Skin epidermis (tissue), 12 donors: Measurements from ENCODE around the gene KCNAB2.
"Not testable (repeated sequence)": the region's sequence is repeated elsewhere in the genome, so short reads cannot be mapped to it uniquely, and the experiment has no call there.

Source experiments
- H3K27ac ChIP-seq, 21 experiments: fragments of 200-600 bp; sonication (generic) in 11 of 21; one replicate each; pipeline ENCODE4 v1.5.0; 2020; ENCODE audit warnings: mild to moderate bottlenecking in 3 of 21, inconsistent platforms in 2 of 21, moderate library complexity in 2 of 21
- H3K4me3 ChIP-seq, 7 experiments: fragments of 200-600 bp; sonication (generic) in 2 of 7; one replicate each; pipeline ENCODE4 v1.5.0; 2020; ENCODE audit warnings: inconsistent platforms in 2 of 7, mild to moderate bottlenecking in 2 of 7, moderate library complexity in 1 of 7

KCNAB2 gene

GRCh38 chr1:6073480-6074053 is 27.9 kb downstream of the KCNAB2 start:
- no peak overlapping the region for H3K27ac ChIP-seq
- H3K4me3 ChIP-seq: no peak overlapping the region

GRCh38 chr1:6074192-6074901 is 28.7 kb downstream of the KCNAB2 start:
- H3K4me3 ChIP-seq: no peak overlapping the region
- H3K27ac ChIP-seq: no peak overlapping the region

- Histone ChIP-seq H3K4me3 (no peak overlapping the region), H3K27ac (no peak overlapping the region)
Measured at GRCh38 chr1:6075748-6076147, 30.1 kb downstream of the KCNAB2 start.

GRCh38 chr1:6077061-6077460 is 31.4 kb downstream of the KCNAB2 start:
- H3K4me3 ChIP-seq, H3K27ac ChIP-seq: not testable (repeated sequence)

- Histone ChIP-seq H3K4me3 (no peak overlapping the region), H3K27ac (no peak overlapping the region)
Measured at GRCh38 chr1:6077506-6077905, 31.8 kb downstream of the KCNAB2 start.

- no peak overlapping the region for H3K27ac ChIP-seq
- no peak overlapping the region for H3K4me3 ChIP-seq
Measured at GRCh38 chr1:6077919-6078318, 32.2 kb downstream of the KCNAB2 start.

- no peak overlapping the region for H3K4me3 ChIP-seq
- no peak overlapping the region for H3K27ac ChIP-seq
Measured at GRCh38 chr1:6080469-6080868, 34.8 kb downstream of the KCNAB2 start.

- Histone ChIP-seq H3K4me3 (no peak overlapping the region), H3K27ac (no peak overlapping the region)
Measured at GRCh38 chr1:6081901-6082300, 36.2 kb downstream of the KCNAB2 start.

GRCh38 chr1:6082430-6082971 is 36.8 kb downstream of the KCNAB2 start:
- Histone ChIP-seq H3K4me3 (no peak overlapping the region), H3K27ac (peak overlapping the region in 3 of 21 experiments; percentile 9 to 58 (median 39))

- Histone ChIP-seq H3K27ac (peak overlapping the region in 7 of 21 experiments; percentile 9 to 58 (median 32)), H3K4me3 (no peak overlapping the region)
Measured at GRCh38 chr1:6083385-6083784, 37.7 kb downstream of the KCNAB2 start.

GRCh38 chr1:6083801-6084446 is 38.2 kb downstream of the KCNAB2 start:
- Histone ChIP-seq H3K4me3 (no peak overlapping the region), H3K27ac (peak overlapping the region in 6 of 21 experiments; percentile 15 to 58 (median 37))

- Histone ChIP-seq H3K27ac (peak overlapping the region in 1 of 21 experiments; percentile 15), H3K4me3 (no peak overlapping the region)
Measured at GRCh38 chr1:6084781-6085495, 39.2 kb downstream of the KCNAB2 start.

- no peak overlapping the region for H3K27ac ChIP-seq
Measured at GRCh38 chr1:6085666-6086065, 40.0 kb downstream of the KCNAB2 start.

GRCh38 chr1:6086358-6086757 is 40.7 kb downstream of the KCNAB2 start:
- H3K4me3 ChIP-seq: no peak overlapping the region
- no peak overlapping the region for H3K27ac ChIP-seq

More at GRCh38 chr1:6085666-6086065, 40.0 kb downstream of the KCNAB2 start:
- H3K4me3 ChIP-seq: no peak overlapping the region

GRCh38 chr1:6086762-6087376 is 41.2 kb downstream of the KCNAB2 start:
- Histone ChIP-seq H3K27ac (no peak overlapping the region), H3K4me3 (no peak overlapping the region)

- Histone ChIP-seq H3K4me3 (no peak overlapping the region), H3K27ac (no peak overlapping the region)
Measured at GRCh38 chr1:6087377-6087772, 41.7 kb downstream of the KCNAB2 start.

GRCh38 chr1:6087958-6088357 is 42.3 kb downstream of the KCNAB2 start:
- Histone ChIP-seq H3K4me3 (no peak overlapping the region), H3K27ac (no peak overlapping the region)

GRCh38 chr1:6088956-6089355 is 43.3 kb downstream of the KCNAB2 start:
- H3K4me3 ChIP-seq: no peak overlapping the region
- no peak overlapping the region for H3K27ac ChIP-seq

GRCh38 chr1:6090288-6090687 is 44.6 kb downstream of the KCNAB2 start:
- no peak overlapping the region for H3K4me3 ChIP-seq
- H3K27ac ChIP-seq: no peak overlapping the region
